Medulla oblongata (tissue), 1 donor: ENCODE measurements around the gene GDF7.

Source experiments
- DNase-seq: peaks from one replicate; pipeline ENCODE4 v3.0.0-alpha.2; 2015; ENCODE audit errors: extremely low spot score

The GDF7 gene

DNA sequence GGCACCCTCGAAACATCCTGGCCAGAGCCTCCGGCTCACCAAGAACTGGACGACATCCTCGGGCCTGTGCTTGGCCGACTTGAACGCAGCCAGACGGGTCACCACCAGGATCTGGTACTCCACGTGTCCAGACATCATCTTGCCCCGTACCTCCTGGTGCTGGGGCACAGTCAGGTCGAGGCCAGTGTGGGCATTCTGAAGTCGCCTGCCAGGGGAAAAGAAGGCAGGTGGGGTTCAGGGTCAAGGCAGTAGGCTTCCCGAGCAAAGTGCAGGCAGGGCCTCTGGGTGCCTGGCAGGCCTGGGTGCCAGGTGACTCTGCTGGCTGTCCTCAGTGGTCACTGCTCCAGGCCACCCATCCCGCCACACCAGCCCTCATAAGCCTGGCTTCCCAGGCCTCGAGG is 21.6 kb upstream of the GDF7 start:
- DNase-seq = no peak

DNA sequence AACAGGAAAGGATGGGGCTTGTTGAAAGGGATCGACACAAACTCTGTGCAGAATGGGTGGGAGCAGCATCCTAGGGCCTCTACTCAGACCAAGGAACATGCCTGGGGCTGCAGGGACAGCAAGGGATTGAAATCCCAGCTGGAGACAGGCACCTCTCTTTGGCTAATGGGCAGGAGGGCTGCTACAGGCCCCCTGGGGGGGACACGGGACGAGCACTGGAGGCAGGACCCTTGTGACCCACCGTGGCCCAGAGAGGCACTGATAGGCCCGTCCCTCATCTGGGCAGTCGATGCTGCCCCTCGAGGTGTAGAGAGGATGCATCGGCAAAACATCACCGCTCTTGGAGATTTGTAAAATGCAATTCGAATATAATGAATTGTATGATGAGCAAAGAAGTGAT is 21.2 kb upstream of the GDF7 start:
- DNase-seq = no peak

DNA sequence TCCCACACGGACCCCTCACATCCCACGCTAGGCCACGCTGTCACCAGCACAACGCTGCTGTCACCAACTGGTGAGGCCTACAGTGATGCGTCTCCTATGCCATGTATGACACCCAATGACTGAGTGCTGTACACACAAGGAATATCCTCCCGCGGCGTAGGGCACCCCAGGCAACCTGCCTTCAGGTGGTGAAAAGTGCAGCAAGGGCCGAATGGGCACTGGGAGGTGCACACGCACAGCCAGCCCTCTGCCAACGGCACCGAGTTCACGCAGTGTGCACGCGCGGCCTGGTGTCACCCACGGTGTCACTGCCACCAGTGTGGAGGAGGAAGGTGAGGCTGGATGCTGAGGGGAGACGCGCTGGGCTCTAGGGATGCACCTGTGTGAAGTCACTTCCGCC is 20.5 kb upstream of the GDF7 start:
- DNase-seq = no peak

DNA sequence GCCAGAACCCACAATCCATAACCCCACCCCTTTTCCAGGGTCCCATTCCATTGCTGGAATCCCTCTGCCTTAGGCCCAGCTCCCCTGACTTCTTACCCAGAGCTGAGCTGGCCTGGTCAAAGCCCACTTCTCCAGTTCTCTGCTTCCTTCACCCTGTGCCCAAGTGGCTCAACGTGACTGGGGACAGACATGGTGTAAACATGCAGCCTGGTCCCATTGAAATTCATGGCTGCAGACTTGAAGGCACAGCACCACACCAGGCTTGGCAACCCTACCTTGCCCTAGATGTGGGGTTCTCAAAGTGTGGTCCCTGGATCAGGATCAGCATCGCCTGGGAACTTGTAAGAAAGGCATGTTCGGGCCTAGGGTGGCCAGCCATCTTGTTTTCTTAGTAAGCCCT is 19.7 kb upstream of the GDF7 start:
- no peak for DNase-seq

DNA sequence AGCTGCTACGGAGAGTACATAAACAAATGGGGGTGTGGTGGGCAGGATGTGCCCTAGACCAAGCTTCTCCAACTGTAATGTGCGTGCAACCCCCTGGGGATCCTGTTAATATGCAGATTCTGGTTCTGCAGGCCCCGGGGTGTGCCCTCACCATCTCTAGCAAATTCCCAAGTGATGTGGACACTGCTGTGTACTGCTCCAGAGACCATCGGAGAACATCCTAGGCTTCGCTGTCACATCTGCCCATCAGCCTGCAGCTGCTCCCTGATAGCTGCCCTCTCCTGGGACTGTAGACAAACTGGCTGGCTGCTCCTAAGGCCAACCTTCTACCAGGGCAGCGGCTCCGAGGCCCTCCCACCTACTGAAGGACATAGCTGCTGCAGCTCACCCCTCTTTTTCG is 19.2 kb upstream of the GDF7 start:
- DNase-seq = no peak

DNA sequence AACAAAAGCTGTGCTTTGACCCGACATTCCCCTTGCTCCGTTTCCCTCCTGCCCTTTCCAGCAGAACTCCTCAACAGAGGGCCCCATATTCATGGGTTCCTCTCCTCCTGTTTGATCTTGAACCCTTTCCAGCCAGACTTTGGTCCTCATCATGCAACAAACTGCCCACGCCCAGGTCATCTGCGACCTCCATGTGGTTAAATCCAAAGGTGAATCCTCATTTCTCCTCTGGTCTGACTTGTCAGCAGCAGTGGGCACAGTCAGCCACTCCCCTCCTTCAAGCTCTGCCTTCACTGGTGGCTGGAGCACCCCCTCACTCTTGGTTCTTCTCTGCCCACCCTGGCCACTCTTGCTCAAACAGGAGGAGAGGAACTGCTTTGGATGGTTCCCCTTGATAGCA is 18.7 kb upstream of the GDF7 start:
- no peak for DNase-seq

DNA sequence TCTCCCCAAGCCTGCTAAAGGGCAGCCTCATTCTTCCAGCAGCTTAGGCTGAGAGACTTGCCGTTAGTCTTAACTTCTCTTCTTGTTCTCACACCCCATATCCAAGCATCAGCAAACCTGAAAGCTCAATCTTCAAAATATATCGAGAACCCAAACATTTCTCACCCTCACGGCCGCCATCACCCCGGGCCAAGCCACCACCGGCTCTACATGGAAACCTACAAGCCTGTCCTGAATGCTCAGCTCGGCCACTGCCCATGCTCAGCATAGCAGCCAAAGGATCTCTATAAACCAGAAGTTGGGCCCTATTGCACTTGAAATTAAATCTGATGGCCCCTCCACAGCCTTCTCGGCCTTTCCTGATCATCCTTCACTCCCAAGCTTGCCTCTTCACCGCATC is 18.1 kb upstream of the GDF7 start:
- DNase-seq = no peak

DNA sequence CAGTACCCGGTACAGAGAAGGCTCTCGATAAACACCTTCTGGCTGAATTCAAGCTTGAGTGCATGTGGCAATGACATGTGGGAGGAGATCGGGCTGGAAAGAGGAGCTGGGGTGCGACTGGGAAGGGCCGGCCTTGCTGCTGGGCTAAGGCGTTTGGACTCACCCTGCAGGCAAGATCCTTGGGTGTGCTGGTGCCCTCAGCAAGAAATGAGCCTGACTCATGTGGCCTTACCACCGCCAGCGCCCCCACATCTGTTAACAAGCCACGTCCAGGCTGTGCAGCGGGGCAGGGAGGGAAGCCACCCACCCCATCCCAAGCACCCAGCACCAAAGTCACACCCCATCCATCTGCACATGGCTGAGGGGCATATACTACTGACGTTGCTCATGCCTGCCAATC is 17.4 kb upstream of the GDF7 start:
- DNase-seq = no peak

DNA sequence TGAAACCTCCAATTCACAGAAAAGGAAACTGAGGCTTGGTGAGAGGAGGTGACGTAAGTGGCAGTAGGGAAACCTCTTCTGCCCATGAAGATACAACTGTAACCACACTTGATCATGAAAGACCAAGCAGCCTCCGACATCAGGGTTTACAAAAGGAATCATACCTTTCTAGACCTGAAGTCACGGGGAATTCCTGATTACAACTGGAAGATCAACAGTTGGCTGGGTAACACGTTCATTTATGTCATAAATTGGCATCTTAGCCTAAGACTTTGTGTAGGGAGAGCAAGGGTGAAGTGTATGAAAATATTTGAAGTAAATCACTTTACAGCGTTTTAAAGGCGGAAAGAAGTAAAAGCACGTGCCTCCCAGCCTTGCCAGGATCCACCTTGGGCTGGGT is 17.0 kb upstream of the GDF7 start:
- DNase-seq = no peak

DNA sequence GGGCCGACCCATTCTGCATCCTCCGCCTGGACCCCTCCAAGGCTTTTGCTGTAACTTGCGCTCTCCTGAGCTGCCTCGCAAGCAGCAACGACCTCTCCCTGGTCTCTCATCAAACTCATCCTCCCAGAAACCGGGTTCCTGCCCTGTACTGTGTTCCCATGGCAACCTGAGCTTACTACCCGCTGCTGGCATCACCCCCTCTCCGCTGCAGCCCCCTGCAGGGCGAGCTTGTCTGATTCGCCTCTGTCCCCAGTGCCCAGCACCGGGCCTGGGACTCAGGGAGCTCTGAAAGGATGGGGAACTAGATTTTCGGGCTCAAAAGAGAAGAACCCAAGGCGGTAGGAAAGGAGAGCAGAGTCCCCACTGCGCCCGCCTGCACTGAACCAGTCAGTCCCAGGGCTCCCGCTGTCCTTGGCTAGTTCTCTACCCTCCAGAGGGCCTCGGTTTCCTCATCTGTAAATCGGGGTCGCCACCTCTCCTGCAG is 16.5 kb upstream of the GDF7 start:
- peak; percentile 51 for DNase-seq

DNA sequence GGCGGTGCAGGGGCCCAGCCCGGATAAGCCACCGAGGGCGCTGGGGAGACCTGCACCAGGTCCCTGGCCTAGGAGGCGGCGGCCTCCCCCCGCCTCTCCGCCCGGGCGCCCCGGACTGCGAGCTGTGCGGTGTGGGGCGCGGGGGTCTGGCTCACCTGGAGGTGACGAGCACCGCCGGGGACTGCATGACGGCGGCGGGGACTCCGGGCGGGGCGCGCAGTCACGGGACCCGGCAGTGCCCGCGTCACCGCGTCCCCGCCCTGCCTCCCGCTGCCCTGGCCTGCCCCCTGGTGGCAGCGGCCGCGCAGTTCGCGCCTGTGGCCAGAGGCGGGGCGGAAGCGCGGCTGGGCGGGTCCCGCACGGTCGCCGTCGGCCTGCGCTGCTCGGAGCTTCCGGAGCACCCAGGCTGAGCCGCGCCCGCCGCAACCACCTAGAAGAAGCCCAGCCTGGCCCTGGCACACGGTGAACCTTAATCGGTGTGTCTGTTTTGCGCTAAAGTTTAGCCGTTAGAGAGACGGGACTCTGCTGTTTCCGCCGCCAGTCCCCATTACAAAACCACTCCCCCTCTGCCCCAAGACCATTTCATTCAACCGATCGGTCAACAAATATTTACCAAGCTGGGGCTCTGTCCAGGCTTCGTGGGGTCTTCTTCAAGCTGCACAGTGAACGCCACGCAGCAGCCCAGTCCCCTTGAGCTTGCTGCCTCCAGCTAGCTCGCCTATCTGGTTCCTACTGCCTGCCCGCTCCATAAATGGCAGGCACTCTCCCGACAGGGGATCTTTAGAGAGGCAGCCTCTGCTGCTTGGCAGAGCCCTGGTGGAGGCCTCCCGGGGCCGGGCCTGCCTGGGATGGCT is 15.8 kb upstream of the GDF7 start, which contains the start of gene HS1BP3:
TSS of gene HS1BP3 (minus strand) at position 222 of the 854 bp plus-strand sequence. CDS start at position 187, 35 bp downstream.
- peak; percentile 92 for DNase-seq

DNA sequence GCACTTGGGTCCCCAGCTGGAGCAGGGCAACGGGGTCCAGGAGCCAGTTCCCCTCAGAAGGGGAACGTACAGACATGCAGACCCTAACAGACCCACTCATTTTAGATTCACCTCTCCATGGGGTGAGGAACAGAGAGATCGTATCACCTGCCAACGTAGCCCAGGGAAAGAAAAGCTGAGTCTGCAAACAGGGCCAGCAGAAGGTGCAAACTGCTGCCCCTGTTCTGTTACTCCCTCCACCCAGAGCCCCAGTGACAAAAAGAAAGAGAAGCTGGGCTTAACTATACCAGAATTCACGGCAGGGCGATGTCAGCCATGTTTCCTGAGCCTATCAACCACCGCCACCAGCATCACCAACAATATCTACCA is 15.2 kb upstream of the GDF7 start:
- no peak for DNase-seq

DNA sequence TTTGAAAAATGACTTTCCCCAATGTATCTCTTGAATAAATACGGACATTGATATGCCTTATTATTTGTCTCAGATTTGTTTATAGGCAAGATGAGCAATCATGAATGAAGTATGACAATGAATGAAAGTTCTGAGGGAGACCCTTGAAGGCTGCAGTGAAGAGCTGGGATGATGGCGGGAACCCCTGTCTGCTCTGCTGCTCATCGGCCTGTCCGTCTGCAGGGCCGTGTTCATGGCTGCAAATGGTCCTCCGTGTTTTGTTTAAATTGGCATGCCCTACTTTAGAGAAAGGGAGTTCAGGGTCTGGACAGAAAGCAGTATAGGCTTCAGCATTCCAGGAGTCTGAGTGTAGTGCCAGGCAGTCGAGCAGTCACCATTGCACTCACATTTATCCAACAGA is 14.8 kb upstream of the GDF7 start:
- DNase-seq = no peak

DNA sequence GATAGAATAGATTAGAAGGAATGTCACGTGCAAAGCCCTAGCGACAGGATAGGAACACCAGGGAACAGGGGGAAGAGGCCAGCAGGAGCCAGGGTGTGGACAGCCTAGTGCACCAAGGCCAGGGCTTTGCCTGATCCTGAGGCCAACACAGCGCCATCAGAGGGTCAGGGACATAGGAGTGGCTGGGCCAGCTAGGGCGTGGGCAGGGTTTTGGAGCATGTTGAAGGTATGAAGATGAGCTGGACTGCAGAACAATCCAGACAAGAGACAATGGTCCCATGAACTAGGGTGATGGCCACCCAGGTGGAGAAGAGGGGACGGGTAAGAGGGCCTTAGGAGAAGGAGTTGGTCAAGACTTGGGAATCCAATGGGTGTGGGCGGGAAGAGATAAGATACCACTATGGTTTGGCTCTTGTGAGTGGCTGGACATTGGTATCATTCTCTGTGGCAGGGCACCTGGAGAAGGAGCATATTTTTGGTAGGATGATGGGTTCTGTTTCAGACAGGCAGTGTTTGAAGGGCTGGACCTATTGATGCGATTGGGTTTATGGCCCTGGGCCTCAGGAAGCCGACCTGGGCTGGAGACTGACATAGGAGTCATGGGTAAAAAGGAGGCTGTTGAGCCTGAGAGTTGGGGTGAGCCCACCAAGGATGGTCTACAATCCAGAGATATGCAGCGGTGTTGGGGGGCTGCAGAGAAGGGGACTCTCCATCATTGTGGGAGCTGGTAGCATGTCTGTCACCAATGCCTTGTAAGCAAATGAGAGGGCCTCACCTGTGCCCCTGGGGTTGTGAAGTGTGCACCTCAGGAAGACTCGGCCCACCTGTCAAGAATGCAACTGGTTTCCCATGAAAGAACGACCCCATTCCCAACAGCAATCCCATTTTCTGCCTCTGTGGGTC is 14.0 kb upstream of the GDF7 start:
- no peak for DNase-seq

DNA sequence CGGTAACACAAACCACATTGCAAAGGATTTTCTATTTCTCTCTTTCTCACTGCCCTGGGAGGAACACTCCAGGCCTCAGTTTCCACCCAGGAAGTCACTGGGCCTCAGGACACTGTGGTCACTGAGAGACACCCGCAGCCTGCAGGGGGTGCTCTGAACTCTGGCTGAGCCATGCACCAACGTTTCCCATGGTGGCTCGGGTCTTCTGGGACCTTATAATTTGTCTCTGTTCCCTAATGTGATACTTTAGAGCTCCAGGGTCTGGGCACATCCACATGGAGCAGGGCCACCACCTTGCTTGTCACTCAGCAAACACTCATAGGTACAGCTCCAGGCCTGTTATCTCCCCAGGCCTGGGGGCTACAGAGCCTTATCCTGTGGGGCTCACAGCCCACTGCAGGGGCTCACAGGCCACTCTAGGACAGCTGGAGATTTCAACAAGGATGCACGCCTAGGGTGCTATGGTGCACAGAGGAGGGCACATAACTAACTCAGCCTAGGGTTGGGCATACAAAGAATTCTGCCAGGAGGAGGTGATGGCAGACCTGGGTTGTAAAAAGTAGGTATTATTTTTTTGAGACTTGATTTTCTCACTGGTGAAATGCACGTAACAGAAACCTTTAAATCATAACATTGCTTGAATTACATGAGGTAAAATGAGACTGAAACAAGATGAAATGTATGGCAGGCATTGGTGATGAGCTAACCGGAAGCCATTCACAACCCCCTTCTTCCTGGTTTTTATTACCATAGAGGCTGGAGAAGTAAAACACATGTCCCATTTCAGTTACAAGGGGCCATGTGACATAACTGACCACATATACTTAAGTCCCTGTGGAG is 13.0 kb upstream of the GDF7 start:
- DNase-seq = no peak

DNA sequence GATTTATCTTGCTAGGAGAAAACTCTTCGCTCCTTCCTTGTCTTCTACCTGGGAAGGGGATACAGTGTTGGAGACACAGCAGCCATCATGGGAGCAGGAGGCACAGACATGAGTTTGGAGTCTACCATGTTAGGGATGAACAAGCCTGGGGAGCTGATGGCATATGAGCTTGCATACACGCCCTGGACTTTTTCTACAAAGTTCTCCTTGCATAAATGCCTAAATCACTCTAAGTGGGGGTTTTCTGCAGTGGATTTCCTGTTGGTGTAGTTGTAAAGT is 12.5 kb upstream of the GDF7 start:
- DNase-seq = no peak

DNA sequence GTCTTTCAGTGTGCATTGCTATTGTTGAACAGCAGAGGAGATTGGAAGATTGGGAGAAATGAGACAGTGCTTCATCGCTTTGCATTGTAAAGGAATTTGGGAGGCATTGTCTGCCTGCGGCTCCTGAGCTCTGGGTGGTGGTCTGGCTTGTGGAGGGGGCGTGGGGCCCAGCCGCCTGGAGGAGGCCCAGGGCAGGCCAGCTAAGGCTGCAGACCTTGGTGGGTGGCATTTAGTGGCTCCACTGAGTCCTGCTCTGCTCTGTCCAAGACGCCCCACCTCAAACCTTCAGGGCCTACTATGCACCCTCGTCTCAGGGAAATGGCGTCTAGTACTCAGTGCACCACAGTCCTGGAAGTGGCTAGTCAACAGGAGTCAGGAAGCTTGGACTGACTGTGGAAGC is 10.4 kb upstream of the GDF7 start:
- DNase-seq = no peak

DNA sequence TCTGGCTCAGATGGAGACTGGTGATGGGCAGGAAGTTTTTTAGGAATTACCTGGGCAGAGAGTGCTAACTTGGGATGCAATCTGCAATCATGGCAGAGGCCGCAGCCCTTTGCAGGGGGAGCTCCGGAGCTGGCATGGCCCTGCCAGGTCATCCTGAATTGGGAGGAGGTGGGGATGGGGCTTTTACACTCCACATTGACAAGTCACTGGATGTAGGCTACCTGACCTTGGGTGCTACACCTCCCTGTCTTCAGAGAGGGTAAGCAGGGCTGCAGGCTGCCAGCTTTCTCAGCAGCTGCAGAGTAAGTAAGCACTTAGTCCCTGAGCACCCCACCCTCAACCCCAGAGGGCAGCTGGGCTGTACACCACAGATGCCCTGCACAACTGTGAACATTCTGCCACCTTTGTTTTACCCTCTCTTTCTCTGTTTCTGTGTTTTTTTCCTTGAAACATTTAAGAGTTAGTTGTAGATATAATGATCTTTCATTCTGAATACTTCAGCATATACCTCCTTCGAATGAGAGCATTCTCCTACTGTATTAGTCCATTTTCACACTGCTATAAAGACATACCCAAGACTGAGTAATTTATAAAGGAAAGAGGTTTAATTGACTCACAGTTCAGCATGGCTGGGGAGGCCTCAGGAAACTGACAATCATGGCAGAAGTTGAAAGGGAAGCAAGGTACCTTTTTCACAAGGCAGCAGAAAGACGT is 9.3 kb upstream of the GDF7 start:
- DNase-seq = no peak

DNA sequence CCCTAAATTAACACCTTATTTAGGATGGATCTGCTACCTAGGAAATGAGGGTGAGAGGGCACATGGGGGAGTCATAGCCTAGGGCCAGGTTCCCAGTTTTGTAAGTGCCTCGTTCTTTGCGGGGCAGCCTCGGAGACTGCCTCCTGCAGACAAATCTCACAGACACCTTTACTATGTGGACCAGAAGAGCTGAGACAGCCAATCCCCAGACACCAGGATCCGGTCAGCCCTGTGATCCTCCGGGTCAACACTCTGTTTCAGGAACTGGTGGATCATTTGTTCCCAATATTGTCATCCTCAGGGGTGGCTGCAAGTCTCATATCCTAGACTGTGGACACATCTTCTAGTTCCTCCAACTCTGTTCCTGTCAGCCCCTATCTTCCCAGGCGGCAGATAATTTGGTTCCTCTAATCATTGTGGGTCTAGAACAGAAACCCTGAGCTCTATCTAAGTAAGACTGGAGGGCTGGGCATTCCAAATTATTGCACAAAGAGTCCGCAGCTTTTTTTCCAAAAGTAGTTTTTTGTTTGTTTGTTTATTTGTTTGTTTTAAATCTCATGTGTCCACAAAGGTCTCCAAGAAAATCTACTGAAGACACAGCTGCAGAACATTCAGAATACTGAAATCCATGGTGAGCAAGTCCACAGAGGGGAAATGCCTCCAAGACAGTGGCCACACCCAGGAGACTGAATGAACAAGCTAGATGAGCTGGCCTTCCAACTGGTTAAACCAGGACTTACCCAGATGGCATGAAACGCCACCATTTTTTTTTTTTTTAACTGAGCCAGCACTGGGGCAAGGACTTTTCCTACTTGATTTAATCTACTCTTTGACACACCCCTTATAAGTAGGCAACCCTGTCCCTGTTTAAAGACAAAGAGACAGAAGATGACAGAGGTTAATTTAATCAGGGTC is 6.2 kb upstream of the GDF7 start:
- DNase-seq = no peak
